Liver (tissue), 3 donors: ENCODE results near the gene NSF.

ENCODE experiments used
- CTCF ChIP-seq: fragments of 150-350 bp; IDR thresholded peaks from 2 replicates; pipeline ENCODE4 v1.5.1; 2017; ENCODE audit warnings: improper control_type of control experiment, low read depth, low read length; ENCODE audit not compliant: missing input control
- HNF4A ChIP-seq, 2 donors: conservative IDR thresholded peaks; 2 replicates each; pipeline ENCODE4 v1.6.1; 2016; ENCODE audit warnings: antibody characterized with exemption in 2 of 2, mild to moderate bottlenecking in 2 of 2
- RAD21 ChIP-seq, 2 donors: IDR thresholded peaks; 2 replicates each; pipeline ENCODE4 v1.6.1; 2016; ENCODE audit warnings: antibody characterized with exemption in 2 of 2, mild to moderate bottlenecking in 2 of 2
- SP1 ChIP-seq: IDR thresholded peaks from 2 replicates; pipeline ENCODE4 v1.6.1; 2018; ENCODE audit warnings: antibody characterized with exemption, mild to moderate bottlenecking
- YY1 ChIP-seq: IDR thresholded peaks from 2 replicates; pipeline ENCODE4 v1.6.1; 2016; ENCODE audit warnings: antibody characterized with exemption, mild to moderate bottlenecking
- TF ChIP-seq, protein P1 (sequence below): IDR thresholded peaks from 2 replicates; pipeline ENCODE4 v1.6.1; 2016; ENCODE audit warnings: antibody characterized with exemption, mild to moderate bottlenecking
- TF ChIP-seq, protein P2 (sequence below): IDR thresholded peaks from 2 replicates; pipeline ENCODE4 v1.6.1; 2016; ENCODE audit warnings: antibody characterized with exemption
- donor health status: healthy.
- donor health status: healthy.

DNA sequence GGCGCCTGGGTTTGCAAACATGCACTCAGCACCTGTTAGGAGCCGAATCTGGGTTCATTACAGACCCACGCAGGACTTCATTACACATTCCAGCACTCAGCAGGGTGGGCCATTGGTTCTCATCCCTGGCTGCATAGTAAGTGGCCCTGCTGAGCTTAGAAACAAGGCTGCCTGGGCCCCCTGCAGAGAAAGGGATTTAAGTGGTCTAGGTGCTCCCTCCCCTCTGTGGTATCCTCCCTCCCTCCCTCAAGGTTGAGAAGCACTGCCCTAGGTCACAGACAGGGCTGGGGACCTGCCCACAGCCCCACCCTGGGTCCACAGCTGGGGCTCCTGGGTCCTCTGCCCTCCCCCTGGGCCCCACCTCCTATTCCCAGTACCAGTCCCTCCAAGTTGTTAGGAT is 199.7 kb downstream of the NSF start:
- TF ChIP-seq CTCF: no peak
- TF ChIP-seq RAD21 (IDR thresholded peaks at IDR 0.05): no peak
- TF ChIP-seq SP1: no peak
- TF ChIP-seq HNF4A (conservative IDR thresholded peaks at IDR 0.05): no peak
- TF ChIP-seq, protein P1, sequence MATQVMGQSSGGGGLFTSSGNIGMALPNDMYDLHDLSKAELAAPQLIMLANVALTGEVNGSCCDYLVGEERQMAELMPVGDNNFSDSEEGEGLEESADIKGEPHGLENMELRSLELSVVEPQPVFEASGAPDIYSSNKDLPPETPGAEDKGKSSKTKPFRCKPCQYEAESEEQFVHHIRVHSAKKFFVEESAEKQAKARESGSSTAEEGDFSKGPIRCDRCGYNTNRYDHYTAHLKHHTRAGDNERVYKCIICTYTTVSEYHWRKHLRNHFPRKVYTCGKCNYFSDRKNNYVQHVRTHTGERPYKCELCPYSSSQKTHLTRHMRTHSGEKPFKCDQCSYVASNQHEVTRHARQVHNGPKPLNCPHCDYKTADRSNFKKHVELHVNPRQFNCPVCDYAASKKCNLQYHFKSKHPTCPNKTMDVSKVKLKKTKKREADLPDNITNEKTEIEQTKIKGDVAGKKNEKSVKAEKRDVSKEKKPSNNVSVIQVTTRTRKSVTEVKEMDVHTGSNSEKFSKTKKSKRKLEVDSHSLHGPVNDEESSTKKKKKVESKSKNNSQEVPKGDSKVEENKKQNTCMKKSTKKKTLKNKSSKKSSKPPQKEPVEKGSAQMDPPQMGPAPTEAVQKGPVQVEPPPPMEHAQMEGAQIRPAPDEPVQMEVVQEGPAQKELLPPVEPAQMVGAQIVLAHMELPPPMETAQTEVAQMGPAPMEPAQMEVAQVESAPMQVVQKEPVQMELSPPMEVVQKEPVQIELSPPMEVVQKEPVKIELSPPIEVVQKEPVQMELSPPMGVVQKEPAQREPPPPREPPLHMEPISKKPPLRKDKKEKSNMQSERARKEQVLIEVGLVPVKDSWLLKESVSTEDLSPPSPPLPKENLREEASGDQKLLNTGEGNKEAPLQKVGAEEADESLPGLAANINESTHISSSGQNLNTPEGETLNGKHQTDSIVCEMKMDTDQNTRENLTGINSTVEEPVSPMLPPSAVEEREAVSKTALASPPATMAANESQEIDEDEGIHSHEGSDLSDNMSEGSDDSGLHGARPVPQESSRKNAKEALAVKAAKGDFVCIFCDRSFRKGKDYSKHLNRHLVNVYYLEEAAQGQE: no peak
- TF ChIP-seq, protein P2, sequence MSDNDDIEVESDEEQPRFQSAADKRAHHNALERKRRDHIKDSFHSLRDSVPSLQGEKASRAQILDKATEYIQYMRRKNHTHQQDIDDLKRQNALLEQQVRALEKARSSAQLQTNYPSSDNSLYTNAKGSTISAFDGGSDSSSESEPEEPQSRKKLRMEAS: no peak
- TF ChIP-seq YY1: no peak
